Spinal cord (tissue), 10 donors: ENCODE results near the gene BCAS4. TPM values are rescaled to one million over a fixed set of nuclear protein-coding genes. Genes with fewer than 3 reads are reported as not detected.
"Not testable (repeated sequence)": the region's sequence is repeated elsewhere in the genome, so short reads cannot be mapped to it uniquely, and the experiment has no call there.

Experiments
- DNase-seq, 6 donors: peaks; one replicate each; pipeline versions ENCODE4 v3.0.0 to v3.0.0-alpha.2; 2013 to 2015; ENCODE audit warnings: low spot score in 6 of 6, low read depth in 4 of 6
- H3K27ac ChIP-seq: one replicate; pipeline ENCODE4 v1.5.1; 2013; ENCODE audit warnings: low read depth, low read length, control low read depth
- H3K27me3 ChIP-seq: one replicate; pipeline ENCODE4 v1.6.1; 2013; ENCODE audit warnings: low read length; ENCODE audit not compliant: control insufficient read depth, insufficient read depth
- H3K36me3 ChIP-seq: one replicate; pipeline ENCODE4 v1.6.1; 2013; ENCODE audit warnings: low read length; ENCODE audit not compliant: control insufficient read depth, insufficient read depth
- H3K4me1 ChIP-seq: one replicate; pipeline ENCODE4 v1.6.1; 2013; ENCODE audit warnings: low read length; ENCODE audit not compliant: control insufficient read depth, insufficient read depth
- H3K4me3 ChIP-seq: one replicate; pipeline ENCODE4 v1.5.1; 2013; ENCODE audit warnings: low read depth, low read length, control low read depth
- H3K9me3 ChIP-seq: one replicate; pipeline ENCODE4 v1.6.1; 2013; ENCODE audit warnings: low read length; ENCODE audit not compliant: control insufficient read depth, insufficient read depth
- WGBS: methylation state at CpG from one replicate; pipeline ENCODE4 v1.1.5; 2013; ENCODE audit warnings: missing lambda C conversion rate; ENCODE audit not compliant: insufficient coverage; 5-methylcytosine and 5-hydroxymethylcytosine counted together
- polyA plus RNA-seq, 2 donors: library from polyadenylated mRNA; unstranded; fragments of 120-200 nt; gene quantifications; one replicate each; pipeline ENCODE4 v1.2.1, GENCODE V29; 2013; ENCODE audit not compliant: insufficient read length in 2 of 2
- total RNA-seq, 2 donors: library from RNA; depleted of rRNA in 1 of 2; stranded (reverse); fragments of 120-200 nt in 1 of 2; fragments of >200 nt in 1 of 2; gene quantifications; one replicate each; pipeline versions ENCODE4 v1.2.3 to v1.2.4, GENCODE V29; 2013 to 2014
- donor health status: healthy.

BCAS4 gene
- total and polyA plus RNA-seq, 4 donors = 7.8 to 16.6 (median 14.3) TPM

- Histone ChIP-seq H3K36me3 (no peaks in the 10 kb centered on the region), H3K9me3 (no peaks in the 10 kb centered on the region), H3K27me3 (no peaks in the 10 kb centered on the region), H3K27ac (no peak overlapping the region), H3K4me3 (peak overlapping the region; percentile 40), H3K4me1 (peaks cover 24% of the 10 kb centered on the region)
- WGBS = 3% methylated on average over 23 of the region's 35 CpGs
- DNase-seq = no peak
Observed at GRCh38 chr20:50794181-50794845, 548 bp upstream of the BCAS4 start.

- Histone ChIP-seq H3K4me1 (peaks cover 15% of the 10 kb centered on the region), H3K9me3 (no peaks in the 10 kb centered on the region), H3K4me3 (no peak overlapping the region), H3K27me3 (no peaks in the 10 kb centered on the region), H3K36me3 (no peaks in the 10 kb centered on the region), H3K27ac (no peak overlapping the region)
- WGBS = 89% methylated on average over 2 of the region's 4 CpGs
- DNase-seq = no peak
Observed at GRCh38 chr20:50797142-50797541, 2.3 kb downstream of the BCAS4 start.

- 91% methylated on average over 6 of the region's 7 CpGs for WGBS
- Histone ChIP-seq H3K36me3 (no peaks in the 10 kb centered on the region), H3K9me3 (no peaks in the 10 kb centered on the region), H3K4me1 (peaks cover 15% of the 10 kb centered on the region), H3K27ac (no peak overlapping the region), H3K4me3 (no peak overlapping the region), H3K27me3 (no peaks in the 10 kb centered on the region)
- DNase-seq = no peak
Observed at GRCh38 chr20:50798650-50799049, 3.8 kb downstream of the BCAS4 start.

GRCh38 chr20:50799176-50799889 is 4.5 kb downstream of the BCAS4 start:
- peak in 1 of 6 donors; percentile 71 for DNase-seq
- Histone ChIP-seq H3K4me1 (peaks cover 11% of the 10 kb centered on the region), H3K36me3 (no peaks in the 10 kb centered on the region), H3K4me3 (no peak overlapping the region), H3K27me3 (no peaks in the 10 kb centered on the region), H3K27ac (no peak overlapping the region), H3K9me3 (no peaks in the 10 kb centered on the region)
- 77% methylated on average over 11 of the region's 13 CpGs for WGBS

GRCh38 chr20:50799890-50800550 is 5.2 kb downstream of the BCAS4 start:
- DNase-seq = no peak
- WGBS = 100% methylated on average over 2 of the region's 8 CpGs
- no peak overlapping the region for H3K4me3 ChIP-seq
- peaks cover 6% of the 10 kb centered on the region for H3K4me1 ChIP-seq
- H3K36me3 ChIP-seq = no peaks in the 10 kb centered on the region
- no peak overlapping the region for H3K27ac ChIP-seq
- H3K27me3 ChIP-seq = no peaks in the 10 kb centered on the region
- H3K9me3 ChIP-seq = no peaks in the 10 kb centered on the region

GRCh38 chr20:50800986-50801746 is 6.3 kb downstream of the BCAS4 start:
- not testable (repeated sequence) for DNase-seq, H3K4me1 ChIP-seq, H3K36me3 ChIP-seq, H3K27ac ChIP-seq, H3K4me3 ChIP-seq, H3K27me3 ChIP-seq, H3K9me3 ChIP-seq
- 95% methylated on average over 5 of the region's 13 CpGs for WGBS

GRCh38 chr20:50801747-50802125 is 6.9 kb downstream of the BCAS4 start:
- H3K4me3 ChIP-seq = no peak overlapping the region
- 96% methylated on average over 5 of the region's 5 CpGs for WGBS
- no peaks in the 10 kb centered on the region for H3K27me3 ChIP-seq
- no peak overlapping the region for H3K27ac ChIP-seq
- H3K36me3 ChIP-seq = no peaks in the 10 kb centered on the region
- H3K4me1 ChIP-seq = peaks cover 4% of the 10 kb centered on the region
- H3K9me3 ChIP-seq = no peaks in the 10 kb centered on the region
- no peak for DNase-seq

GRCh38 chr20:50802289-50802688 is 7.4 kb downstream of the BCAS4 start:
- peaks cover 4% of the 10 kb centered on the region for H3K4me1 ChIP-seq
- H3K4me3 ChIP-seq = no peak overlapping the region
- H3K9me3 ChIP-seq = no peaks in the 10 kb centered on the region
- no peaks in the 10 kb centered on the region for H3K27me3 ChIP-seq
- no peaks in the 10 kb centered on the region for H3K36me3 ChIP-seq
- no peak for DNase-seq
- WGBS = 91% methylated on average over 8 of the region's 8 CpGs
- no peak overlapping the region for H3K27ac ChIP-seq

- WGBS = 73% methylated on average over 3 of the region's 11 CpGs
- Histone ChIP-seq H3K4me3 (no peak overlapping the region), H3K9me3 (no peaks in the 10 kb centered on the region)
Observed at GRCh38 chr20:50804437-50805348, 9.8 kb downstream of the BCAS4 start.

More at GRCh38 chr20:50804437-50805348, 9.8 kb downstream of the BCAS4 start:
- Histone ChIP-seq H3K4me1 (no peaks in the 10 kb centered on the region), H3K36me3 (no peaks in the 10 kb centered on the region), H3K27me3 (no peaks in the 10 kb centered on the region), H3K27ac (no peak overlapping the region)
- no peak for DNase-seq
